ENCODE results near the gene SLAMF7.

DNA sequence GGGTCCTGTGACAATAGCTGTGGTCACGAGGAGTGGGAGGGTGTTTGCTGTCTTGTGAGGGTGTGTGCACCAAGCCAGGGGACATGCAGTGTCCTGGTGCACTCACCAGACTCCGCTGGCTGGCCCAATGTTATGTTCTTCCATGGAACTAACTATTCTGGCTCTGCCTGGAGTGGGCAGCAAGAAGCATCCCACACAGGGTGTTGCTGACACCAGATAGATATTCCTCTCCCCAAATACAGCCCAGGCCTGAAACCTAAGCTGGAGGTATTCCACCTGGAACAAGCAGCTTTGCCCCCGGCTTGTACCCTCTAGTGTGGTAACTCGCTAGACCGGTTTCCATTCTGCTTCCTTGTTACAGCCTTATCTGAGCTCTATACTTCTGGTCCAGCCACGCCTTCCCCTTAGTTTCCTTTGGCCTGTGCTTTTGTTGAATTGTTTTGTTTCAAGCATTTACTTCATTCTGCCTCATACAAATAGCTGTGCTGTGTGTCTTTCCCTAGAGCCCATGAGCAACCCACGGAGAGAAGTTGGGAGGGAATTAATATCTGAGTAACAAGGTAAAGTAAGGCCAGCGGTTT, 42.2 kb downstream of the SLAMF7 start:
- no peak for TF ChIP-seq CTCF (optimal IDR thresholded peaks at IDR 0.05 in 1 of 3, IDR thresholded peaks at IDR 0.05 in 1 of 3, conservative IDR thresholded peaks at IDR 0.05 in 1 of 3; ENCODE audit: extremely low read depth in 1 of 3, insufficient read depth in 2 of 3, low read length in 3 of 3)
- TF ChIP-seq EZH2 (IDR thresholded peaks at IDR 0.05; ENCODE audit: low read length): no peak
